Fibroblast of the conjunctiva (primary cell): ENCODE data around the gene TRIP4.
"Not testable (repeated sequence)": the region's sequence is repeated elsewhere in the genome, so short reads cannot be mapped to it uniquely, and the experiment has no call there.

Source experiments
- DNase-seq: peaks from one replicate; pipeline ENCODE4 v3.0.0-alpha.2; 2010; ENCODE audit warnings: low read depth

Gene TRIP4

DNA sequence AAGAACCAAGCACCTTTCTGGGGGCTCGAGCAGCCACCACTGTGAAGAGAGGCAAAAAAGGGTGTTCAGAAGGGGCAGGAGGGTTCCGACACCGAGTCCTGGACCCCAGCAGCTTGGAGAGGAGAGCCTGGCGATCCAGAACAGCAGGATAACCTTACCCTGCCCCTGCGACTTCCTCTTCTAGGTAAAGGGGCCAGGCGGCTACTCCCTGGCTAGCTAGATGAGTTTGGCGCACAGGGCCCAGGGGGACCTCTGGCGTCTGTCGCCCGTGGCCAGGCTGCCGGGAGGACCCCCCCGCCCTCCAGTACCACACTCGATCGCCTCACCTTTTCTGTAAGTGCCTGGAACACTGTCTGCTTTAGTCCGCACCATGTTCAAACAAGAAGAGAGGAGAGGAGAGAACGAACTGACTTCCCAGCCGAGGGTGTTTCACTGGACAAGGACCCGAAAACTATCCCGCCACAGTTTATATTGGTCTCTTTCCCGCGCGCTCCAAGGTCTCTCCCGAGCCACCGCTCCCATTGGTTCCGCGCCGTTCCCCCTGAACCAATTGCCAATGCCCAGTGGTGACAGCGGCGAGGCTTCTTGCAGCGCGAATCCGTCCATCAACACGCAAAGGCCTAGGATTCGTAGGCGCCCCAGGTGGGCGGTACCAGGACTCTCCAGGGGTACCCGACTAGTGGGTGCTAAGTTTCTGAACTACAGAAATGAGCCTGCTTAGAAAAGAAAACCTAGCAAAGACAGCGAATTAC lies 6.5 kb upstream of the TRIP4 start, which contains the start of gene PCLAF:
Gene PCLAF, minus strand, starts transcription at position 442 of the 752 bp plus-strand sequence. Its CDS starts 70 bp downstream, at position 372.
- DNase-seq = peak; percentile 91

DNA sequence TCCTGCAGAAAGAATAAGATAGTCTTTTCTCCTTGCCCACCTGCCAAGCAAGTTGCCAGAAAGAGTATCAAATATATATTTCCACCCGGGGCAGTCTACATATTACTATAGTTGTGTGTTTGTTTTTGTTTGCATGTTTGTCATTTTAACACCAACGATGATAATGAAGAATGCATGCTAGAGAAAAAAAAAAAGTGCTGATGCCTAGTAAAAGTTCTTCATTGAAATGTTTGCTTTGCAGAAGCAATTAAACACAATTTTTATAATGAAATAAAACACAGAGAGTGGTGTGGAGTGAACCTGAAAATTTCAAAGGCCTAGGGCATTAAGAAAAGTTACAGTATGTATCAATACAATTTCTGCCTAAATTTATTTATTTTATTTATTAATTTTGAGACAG lies 3.9 kb upstream of the TRIP4 start:
- no peak for DNase-seq

DNA sequence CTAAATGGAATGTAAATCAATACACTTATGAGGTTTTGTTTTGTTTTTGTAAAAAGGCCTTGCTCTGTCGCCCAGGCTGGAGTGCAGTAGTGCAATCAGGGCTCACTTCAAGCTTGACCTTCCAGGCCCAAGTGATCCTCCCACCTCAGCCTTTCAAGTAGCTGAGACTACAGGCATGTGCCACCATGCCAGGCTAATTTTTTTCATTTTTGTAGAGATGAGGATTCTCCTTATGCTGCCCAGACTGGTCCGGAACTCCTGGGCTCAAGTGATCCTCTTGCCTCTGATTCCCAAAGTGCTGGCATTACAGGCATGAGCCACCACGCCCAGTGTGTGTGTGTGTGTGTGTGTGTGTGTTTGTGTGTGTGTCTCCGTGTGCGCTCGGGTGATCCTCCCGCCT lies 1.3 kb upstream of the TRIP4 start:
- DNase-seq = no peak

DNA sequence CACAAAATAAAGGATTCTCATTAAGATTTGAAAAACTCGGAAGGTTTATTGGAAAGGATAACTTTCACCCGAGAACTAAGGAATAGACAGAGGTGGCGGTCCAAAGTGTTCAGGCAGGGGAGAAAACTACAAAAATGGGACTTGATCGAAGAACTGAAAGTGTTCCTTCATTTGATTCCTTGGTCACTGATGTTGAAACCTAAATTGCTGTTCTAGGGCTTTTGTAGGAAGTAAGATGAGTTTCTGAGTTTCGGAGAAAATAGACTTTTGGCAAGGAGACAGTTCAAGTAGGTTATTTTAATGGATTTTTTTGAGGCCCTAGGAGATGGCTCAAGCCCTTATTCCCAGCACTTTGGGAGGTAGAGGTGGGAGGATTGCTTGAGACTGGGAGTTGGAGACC lies 1.4 kb downstream of the TRIP4 start:
- DNase-seq = no peak

DNA sequence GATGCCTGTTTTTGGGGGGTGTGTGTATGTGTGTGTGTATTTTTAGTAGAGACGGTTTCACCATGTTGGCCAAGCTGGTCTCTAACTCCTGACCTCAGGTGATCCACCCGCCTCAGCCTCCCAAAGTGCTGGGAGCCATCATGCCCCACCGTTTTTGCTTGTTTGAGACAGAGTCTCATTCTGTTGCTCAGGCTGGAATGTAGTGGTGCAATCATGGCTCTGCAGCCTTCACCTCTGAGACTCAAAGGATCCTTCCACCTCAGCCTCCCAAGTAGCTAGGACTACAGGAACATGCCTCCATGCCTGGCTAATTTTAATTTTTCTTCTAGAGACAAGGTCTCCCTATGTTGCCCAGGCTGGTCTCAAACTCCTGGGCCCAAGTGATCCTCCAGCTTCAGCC lies 4.8 kb downstream of the TRIP4 start:
- DNase-seq = not testable (repeated sequence)

DNA sequence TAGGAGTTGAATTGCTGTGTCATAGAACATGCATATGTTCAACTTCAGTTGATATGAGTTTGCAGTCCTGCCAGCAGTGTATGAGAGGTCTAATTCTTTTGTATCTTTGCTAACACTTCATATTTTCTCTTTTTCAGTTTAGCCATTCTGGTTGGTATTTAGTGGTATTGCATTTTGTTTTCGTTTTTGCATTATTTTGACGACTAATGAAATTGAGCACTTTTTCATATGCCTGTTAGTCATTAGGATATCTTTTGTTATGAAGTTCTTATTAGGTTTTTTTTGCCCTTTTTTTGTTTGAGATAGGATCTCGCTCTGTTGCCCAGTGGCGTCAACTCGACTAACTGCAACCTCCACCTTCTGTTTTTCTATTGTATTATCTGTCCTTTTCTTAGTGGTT lies 9.2 kb downstream of the TRIP4 start:
- no peak for DNase-seq

DNA sequence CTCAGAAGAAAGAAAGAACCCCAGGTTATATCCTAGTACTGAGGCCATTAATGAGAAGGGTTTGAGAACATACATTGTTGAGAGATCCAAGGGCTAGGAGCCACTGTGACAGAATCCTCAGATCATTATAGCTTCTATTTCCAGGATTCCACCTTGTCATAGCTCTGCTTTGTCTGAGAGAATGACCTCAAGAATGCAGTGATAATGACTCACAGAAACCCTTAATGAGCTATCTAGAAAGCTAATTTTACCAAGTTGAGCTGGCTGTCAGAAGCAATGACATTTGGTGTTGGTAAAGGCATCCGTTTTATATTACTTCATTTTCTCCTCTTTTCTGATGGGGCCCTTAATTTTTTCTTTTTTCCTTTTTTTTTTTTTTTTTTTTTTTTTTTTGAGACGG lies 10.9 kb downstream of the TRIP4 start:
- DNase-seq = no peak

DNA sequence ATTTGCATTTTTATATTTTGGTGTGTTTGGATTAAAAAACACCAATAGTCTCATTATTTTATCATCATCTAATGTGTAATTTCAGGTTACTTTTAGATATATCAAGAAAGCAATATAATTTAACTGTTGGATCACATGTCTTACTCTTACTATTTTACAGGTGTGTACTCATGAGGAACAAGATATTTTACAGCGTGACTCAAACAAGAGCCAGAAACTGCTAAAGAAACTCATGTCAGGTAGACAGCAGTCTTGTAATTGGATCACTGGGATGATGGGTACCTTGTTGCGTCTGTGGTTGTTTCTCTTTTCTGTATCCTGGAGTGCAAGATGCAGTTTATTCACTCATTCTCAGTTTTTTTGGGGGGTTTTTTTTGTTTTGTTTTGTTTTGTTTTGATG lies 12.9 kb downstream of the TRIP4 start:
- DNase-seq = no peak

DNA sequence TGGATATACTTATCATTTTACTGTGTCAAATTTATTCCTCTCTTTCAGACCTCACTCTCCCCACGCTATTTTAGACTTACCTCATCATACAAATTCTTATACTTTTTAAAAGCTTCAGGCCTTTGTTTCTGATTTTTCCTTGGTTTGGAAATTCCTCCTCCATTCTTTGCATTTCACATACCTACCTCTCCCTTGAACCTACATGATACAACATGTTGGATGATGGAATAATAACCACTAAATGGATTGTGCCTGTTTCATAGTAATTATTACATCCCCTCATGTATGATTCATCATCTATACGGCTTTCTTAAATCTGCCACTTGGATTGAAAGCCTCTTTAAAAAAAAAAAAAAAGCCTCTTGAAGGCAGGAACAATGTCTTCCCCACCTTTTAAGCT lies 24.6 kb downstream of the TRIP4 start:
- DNase-seq = no peak

DNA sequence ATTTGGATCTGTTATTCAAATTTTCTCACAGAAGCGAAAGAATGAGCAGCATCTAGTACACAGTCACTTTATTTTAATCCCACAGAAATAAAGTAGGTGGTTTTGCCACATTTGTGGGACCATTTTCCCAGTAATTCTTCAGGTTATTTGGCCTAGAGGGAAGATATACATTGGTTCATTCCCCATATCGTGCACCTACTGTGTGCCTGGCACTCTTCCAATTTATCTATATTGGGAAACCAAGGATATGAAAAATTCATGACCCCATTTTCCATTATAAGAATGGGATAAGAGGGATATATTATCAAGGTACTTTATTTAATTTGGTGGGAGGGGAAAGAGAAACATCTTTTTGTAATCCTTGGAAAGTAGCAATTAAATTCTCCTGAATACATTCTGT lies 35.1 kb downstream of the TRIP4 start:
- DNase-seq = no peak

DNA sequence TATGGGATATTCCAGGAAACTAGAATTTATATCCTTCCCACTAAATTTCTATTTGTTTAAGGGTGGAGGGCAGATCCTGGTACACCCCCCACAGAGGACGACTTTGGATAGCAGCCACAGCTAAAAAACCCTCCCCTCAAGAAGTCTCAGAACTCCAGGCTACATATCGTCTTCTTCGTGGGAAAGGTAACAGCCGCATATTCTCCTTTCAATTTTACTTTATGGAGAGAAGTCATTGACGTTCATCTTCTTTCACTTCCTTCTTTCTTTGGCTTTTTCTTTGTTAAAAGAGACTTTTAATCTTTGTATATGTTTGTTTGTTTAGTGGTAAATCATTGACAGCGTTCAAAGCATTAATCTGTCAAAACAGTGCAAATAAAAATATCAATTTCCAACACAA lies 36.3 kb downstream of the TRIP4 start:
- no peak for DNase-seq

DNA sequence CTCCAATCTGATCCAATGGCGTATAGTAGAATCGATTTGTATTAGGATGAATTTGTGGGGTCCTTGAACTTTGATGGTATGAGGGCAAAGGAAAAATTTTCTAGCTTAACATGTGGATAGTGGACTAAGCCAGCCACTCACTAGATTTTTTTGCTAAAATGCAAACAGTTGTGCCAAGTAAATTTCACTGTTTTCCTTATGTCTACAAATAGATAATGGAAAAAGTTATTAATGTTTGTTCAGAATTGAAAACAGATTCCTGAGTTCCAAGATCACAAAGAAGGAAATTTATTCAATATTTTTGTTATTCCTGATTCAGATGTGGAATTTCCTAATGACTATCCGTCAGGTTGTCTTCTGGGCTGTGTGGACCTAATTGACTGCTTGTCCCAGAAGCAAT lies 37.6 kb downstream of the TRIP4 start:
- DNase-seq = no peak

DNA sequence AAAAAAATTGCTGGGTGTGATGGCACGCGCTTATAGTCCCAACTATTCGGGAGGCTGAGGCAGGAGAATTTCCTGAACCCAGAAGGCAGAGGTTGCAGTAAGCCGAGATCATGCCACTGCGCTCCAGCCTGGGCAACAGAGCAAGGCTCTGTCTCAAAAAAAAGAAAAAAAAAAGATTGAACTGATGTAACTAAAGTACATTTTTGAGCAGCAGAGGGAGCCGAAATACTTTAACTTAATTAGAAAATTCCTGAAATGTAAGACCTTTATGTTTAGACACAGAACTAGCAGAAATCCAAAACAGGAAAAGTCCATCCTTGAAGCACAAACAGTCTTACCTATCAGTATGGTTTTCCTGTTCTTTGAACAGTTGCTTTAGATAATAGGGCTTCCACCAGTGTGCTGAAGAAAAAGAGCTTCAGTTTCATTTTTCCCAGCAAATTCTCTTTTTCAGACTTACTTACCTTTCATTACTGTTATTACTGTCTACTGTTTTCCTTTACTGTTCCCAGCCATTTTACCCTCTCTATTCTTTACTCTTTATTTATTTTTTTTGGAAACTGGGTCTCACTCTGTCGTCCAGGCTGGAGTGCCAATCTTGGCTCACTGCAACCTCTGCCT lies 39.3 kb downstream of the TRIP4 start:
- no peak for DNase-seq

DNA sequence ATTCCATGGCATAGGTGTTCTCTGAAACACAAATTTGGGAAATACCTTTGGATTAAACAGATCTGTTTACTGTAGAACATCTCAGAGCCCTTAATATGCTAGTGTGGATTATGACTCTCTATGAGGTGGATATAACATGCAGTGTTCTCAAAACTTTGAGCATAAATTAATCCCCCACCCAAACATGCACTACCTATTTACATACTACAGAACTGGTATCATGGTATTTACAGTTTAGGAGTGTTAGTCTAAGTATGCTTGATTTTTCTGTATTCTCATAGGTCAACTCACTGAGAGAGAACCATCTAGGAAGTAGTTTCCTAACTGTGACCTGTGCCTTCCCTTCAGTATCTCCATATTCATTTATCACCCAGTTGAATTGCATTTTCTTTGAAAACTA lies 41.8 kb downstream of the TRIP4 start:
- DNase-seq = no peak

DNA sequence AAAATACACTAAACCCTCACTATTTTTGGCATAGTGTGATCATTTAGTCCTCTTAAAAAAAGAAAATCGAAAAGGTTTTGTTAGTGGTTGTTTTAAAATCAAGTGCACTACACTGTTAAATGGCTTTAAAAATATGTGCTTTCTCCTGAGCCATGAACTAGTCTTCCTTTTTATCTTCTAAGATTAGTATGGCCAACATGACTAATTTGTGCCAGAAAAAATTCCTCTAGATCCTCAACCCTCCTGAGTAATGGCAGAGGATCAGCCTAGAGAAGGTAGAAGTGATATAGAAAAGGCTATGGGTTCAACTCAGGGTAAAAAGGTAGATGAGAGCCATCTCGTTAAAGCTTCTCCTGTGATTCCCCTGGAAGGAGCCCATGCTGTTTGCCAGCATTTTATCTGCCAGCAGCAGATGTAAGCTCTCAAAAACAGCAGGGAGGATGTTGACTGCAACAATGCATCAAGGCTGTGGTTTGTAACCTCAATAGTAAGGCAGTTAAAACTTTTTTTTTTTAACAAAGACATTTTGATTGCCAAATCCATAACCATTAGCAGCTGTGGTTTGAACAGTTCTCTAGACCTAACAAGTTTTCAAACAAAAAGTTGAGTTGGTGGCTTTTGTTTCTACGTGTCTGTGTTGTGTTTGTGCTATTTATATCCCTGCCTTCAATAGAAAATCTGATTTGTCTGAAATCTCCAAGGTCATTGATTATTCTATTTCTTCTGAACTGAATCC lies 42.5 kb downstream of the TRIP4 start:
- peak; percentile 89 for DNase-seq

DNA sequence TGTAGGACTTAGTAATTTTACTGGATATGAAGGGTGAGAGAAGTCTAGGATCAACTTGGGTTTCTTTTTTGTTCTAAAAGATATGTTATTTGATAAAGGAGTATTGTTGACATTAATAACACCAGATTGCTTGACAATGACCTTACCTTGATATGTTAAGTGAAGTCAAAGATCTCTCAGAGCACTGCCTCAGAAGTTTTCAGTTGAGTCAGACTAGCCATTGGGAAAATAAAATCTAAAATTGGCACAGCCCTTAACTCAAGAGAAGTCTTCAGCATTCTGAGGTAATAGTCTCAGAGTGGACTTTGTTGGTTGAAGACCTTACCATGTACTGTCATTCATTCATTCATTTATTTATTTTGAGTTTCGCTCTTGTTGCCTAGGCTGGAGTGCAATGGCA lies 50.3 kb downstream of the TRIP4 start:
- no peak for DNase-seq

DNA sequence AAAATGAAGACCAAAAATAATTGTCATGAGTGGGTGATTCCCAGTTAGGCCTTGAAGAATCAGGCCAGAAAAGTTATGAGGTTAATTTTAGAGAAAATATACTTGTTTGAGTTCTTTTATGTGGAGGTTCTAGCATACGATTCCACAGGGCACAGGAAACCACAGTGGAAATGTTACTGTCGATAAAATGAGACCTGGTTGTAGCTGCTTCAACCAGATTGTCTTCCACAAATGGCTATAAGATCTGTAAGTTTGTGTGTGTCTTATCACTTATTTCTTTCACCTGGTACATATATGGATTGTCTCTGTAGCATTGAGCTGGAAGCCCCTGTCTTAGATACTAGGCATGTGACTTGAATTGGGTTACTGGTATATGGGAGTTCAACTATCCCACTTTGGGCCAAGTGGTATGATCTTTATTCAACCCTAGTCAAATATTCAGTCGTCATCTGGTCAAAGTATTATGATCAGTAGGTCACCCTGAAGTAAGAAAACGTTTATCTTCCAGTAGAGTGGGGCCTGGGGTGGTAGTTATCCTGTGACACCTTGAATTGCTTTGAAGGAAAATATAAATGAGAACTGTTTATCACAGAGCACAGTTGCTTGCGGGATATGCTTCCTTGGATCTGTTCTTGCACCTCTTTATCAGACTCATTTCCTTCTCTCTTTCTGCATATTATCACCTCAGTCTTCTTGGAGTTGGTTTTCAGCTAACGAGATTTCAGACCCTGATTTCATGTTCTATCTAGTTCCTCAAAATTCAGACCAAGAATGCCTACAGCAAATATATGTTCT lies 51.2 kb downstream of the TRIP4 start:
- DNase-seq = no peak

DNA sequence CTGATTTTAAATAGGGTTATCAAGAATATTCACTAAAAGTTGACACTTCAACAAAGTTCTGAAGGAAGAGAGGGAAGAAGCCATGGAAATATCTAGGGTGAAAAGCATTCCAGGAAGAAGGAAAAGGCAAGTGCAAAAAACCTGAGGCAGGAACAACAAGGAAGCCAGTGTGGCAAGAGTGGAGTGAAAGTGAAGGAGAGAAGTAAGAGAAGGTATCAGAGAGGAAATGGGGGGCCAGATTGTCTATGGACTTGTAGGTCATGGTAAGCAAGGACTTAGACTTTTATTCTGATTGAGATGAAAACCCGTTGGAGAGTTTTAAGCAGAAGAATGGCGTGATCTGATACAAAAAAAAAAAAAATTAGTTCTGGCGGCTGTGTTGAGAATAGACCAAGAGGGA lies 54.2 kb downstream of the TRIP4 start:
- DNase-seq = no peak

DNA sequence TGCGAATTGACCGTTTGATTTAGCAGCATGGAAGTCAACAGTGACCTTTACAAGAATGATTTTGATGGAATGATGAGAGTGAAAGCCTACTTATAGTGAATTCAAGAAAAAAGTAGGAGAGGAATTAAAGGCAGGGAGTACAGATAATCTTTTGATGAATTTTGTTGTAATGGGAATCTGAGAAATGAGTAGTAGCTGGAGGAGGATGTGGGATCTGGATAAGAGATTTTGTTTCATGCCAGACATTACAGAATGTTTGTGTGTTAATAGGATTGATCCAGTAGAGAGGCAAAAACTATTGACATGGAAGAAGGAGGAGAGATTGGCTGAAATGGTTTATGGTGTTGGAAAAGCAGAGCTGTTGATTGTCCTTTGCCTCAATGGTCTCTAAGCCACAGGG lies 55.4 kb downstream of the TRIP4 start:
- no peak for DNase-seq

DNA sequence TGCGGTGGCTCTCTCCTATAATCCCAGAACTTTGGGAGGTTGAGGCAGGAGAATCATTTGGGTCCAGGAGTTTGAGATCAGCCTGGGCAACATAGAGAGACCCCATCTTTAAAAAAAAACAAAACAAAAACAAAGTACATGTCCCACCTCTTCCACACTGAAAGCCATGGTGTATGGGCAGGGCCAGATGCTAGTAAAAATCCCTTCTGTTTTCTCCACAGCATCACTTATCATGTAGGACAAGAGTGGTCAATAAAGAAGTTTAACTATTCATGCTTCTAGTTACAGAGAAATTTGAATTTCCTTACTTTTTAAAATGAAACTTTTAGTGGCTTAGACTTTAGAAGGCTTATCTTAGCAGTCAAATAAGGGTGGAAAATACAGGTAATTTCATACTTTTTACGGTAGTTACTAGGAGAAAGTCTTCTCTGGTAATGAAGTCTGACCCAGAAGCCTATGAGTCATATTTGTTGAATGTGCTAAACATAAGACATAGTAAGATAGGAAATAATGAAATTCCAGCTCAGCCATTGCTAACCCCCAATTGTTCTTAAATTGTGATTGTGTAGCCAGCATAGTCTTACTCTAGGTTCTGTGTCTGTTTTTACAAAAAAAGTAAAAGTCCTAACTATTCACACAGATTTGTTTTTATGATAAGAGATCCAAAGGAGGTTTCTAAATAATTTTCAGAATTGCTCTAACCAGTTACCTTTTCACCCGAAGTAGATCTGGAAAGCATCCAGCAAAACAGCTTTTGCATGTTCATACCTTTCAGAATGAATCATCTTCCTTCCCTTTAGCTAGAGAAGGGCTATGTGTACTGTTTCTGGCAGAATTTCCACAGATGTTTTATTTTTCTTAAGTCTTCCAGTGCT lies 56.3 kb downstream of the TRIP4 start:
- peak; percentile 43 for DNase-seq

DNA sequence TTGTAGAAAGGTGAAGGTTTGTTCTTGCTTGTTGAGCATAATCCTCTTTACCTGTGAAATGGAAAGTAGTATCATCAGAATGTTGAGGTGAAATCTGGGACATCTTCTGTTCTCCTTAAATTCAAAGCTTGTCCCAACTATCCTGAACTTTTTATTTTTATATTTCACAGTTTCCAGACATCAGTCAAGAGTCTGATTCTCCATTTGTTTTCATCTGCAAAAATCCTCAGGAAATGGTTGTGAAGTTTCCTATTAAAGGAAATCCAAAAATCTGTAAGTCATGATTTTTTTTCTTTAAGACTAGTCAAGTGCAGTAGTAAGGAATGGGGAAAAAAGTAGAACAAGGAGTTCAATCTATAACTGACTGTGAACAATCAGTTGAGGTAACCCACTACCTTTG lies 57.2 kb downstream of the TRIP4 start:
- no peak for DNase-seq
